Measurements from ENCODE around the gene PMP22. TPM values are rescaled to one million over a fixed set of nuclear protein-coding genes. Genes with fewer than 3 reads are reported as not detected.
"Not testable (repeated sequence)": the region's sequence is repeated elsewhere in the genome, so short reads cannot be mapped to it uniquely, and the experiment has no call there.

Gene PMP22
- total RNA-seq, 2 experiments from 2014 or later = 0.12 TPM; not detected in 1

- H3K27ac Mint-ChIP-seq = no peak overlapping the region
- H3K4me1 Mint-ChIP-seq (ENCODE audit: low read depth) = no peaks in the 10 kb centered on the region
- intact Hi-C loops (cut with micrococcal nuclease) = no loop called here
- H3K36me3 Mint-ChIP-seq (ENCODE audit: low read depth) = no peaks in the 10 kb centered on the region
- no peak for DNase-seq
- no peaks in the 10 kb centered on the region for H3K9me3 Mint-ChIP-seq
- CTCF ChIA-PET = no interaction called here
- peaks cover 5% of the 10 kb centered on the region for H3K27me3 Mint-ChIP-seq (ENCODE audit: low read depth)
- H3K4me3 Mint-ChIP-seq = no peak overlapping the region
These were observed 44.3 kb downstream of the PMP22 start for GRCh38 chr17:15220785-15221184.

- Mint-ChIP-seq H3K27me3 (ENCODE audit: low read depth) (peaks cover 7% of the 10 kb centered on the region), H3K36me3 (ENCODE audit: low read depth) (no peaks in the 10 kb centered on the region), H3K4me3 (no peak overlapping the region), H3K9me3 (no peaks in the 10 kb centered on the region), H3K27ac (no peak overlapping the region), H3K4me1 (ENCODE audit: low read depth) (no peaks in the 10 kb centered on the region)
- DNase-seq = no peak
- CTCF ChIA-PET = no interaction called here
- intact Hi-C loops (cut with micrococcal nuclease) = no loop called here
These were observed 48.6 kb downstream of the PMP22 start for GRCh38 chr17:15216481-15216880.

- no peaks in the 10 kb centered on the region for H3K9me3 Mint-ChIP-seq
- H3K27ac Mint-ChIP-seq = no peak overlapping the region
- intact Hi-C loops (cut with micrococcal nuclease) = loop anchor here (5.0 kb wide), 1 partner anchor 1876 kb away; no protein-coding TSS in a partner anchor
- no peaks in the 10 kb centered on the region for H3K36me3 Mint-ChIP-seq (ENCODE audit: low read depth)
- H3K4me3 Mint-ChIP-seq = no peak overlapping the region
- no peaks in the 10 kb centered on the region for H3K4me1 Mint-ChIP-seq (ENCODE audit: low read depth)
- CTCF ChIA-PET = interaction anchor here (0.6 kb wide), 1 partner anchor 38 kb away, joined by 3 read pairs; no protein-coding TSS in a partner anchor
- H3K27me3 Mint-ChIP-seq (ENCODE audit: low read depth) = peaks cover 7% of the 10 kb centered on the region
- peak; percentile 18 for DNase-seq
These were observed 51.6 kb downstream of the PMP22 start for GRCh38 chr17:15213381-15214087.

- Mint-ChIP-seq H3K36me3 (ENCODE audit: low read depth) (no peaks in the 10 kb centered on the region), H3K9me3 (no peaks in the 10 kb centered on the region), H3K27ac (no peak overlapping the region), H3K4me1 (ENCODE audit: low read depth) (no peaks in the 10 kb centered on the region), H3K27me3 (ENCODE audit: low read depth) (peaks cover 7% of the 10 kb centered on the region), H3K4me3 (no peak overlapping the region)
- CTCF ChIA-PET = no interaction called here
- DNase-seq = no peak
- intact Hi-C loops (cut with micrococcal nuclease) = loop anchor here (5.0 kb wide), 1 partner anchor 1873 kb away; no protein-coding TSS in a partner anchor
These were observed 54.9 kb downstream of the PMP22 start for GRCh38 chr17:15210247-15210646.

- H3K27me3 Mint-ChIP-seq (ENCODE audit: low read depth); H3K4me1 Mint-ChIP-seq (ENCODE audit: low read depth); DNase-seq; H3K36me3 Mint-ChIP-seq (ENCODE audit: low read depth); H3K4me3 Mint-ChIP-seq; H3K27ac Mint-ChIP-seq; CTCF ChIA-PET; intact Hi-C loops (cut with micrococcal nuclease): not testable (repeated sequence)
- peaks cover 13% of the 10 kb centered on the region for H3K9me3 Mint-ChIP-seq
These were observed 62.1 kb downstream of the PMP22 start for GRCh38 chr17:15203062-15203461.

GRCh38 chr17:15200574-15200973 lies 64.6 kb downstream of the PMP22 start:
- H3K27ac Mint-ChIP-seq = not testable (repeated sequence)

GRCh38 chr17:15197229-15197628 lies 67.9 kb downstream of the PMP22 start:
- Mint-ChIP-seq H3K27ac (no peak overlapping the region), H3K36me3 (ENCODE audit: low read depth) (peaks cover 2% of the 10 kb centered on the region)
- CTCF ChIA-PET = no interaction called here

More at GRCh38 chr17:15200574-15200973, 64.6 kb downstream of the PMP22 start:
- H3K4me1 Mint-ChIP-seq (ENCODE audit: low read depth); H3K4me3 Mint-ChIP-seq; H3K36me3 Mint-ChIP-seq (ENCODE audit: low read depth); H3K27me3 Mint-ChIP-seq (ENCODE audit: low read depth); CTCF ChIA-PET; DNase-seq; intact Hi-C loops (cut with micrococcal nuclease): not testable (repeated sequence)
- peaks cover 15% of the 10 kb centered on the region for H3K9me3 Mint-ChIP-seq

GRCh38 chr17:15194859-15195277 lies 70.3 kb downstream of the PMP22 start:
- CTCF ChIA-PET = no interaction called here
- intact Hi-C loops (cut with micrococcal nuclease) = no loop called here
- Mint-ChIP-seq H3K27me3 (ENCODE audit: low read depth) (peaks cover 13% of the 10 kb centered on the region), H3K27ac (no peak overlapping the region), H3K36me3 (ENCODE audit: low read depth) (peaks cover 2% of the 10 kb centered on the region), H3K4me1 (ENCODE audit: low read depth) (no peaks in the 10 kb centered on the region), H3K9me3 (peaks cover 6% of the 10 kb centered on the region), H3K4me3 (no peak overlapping the region)
- no peak for DNase-seq

More at GRCh38 chr17:15197229-15197628, 67.9 kb downstream of the PMP22 start:
- H3K4me1 Mint-ChIP-seq (ENCODE audit: low read depth) = no peaks in the 10 kb centered on the region
- DNase-seq = no peak
- no peak overlapping the region for H3K4me3 Mint-ChIP-seq
- peaks cover 11% of the 10 kb centered on the region for H3K27me3 Mint-ChIP-seq (ENCODE audit: low read depth)
- intact Hi-C loops (cut with micrococcal nuclease) = no loop called here
- H3K9me3 Mint-ChIP-seq = peaks cover 15% of the 10 kb centered on the region

GRCh38 chr17:15185625-15185991 lies 79.5 kb downstream of the PMP22 start:
- CTCF ChIA-PET = interaction anchor here (0.5 kb wide), 1 partner anchor 140 kb away, joined by 3 read pairs; no protein-coding TSS in a partner anchor
- Mint-ChIP-seq H3K27ac (no peak overlapping the region), H3K27me3 (ENCODE audit: low read depth) (peaks cover 10% of the 10 kb centered on the region), H3K36me3 (ENCODE audit: low read depth) (no peaks in the 10 kb centered on the region), H3K9me3 (no peaks in the 10 kb centered on the region), H3K4me3 (no peak overlapping the region), H3K4me1 (ENCODE audit: low read depth) (no peaks in the 10 kb centered on the region)
- DNase-seq = no peak
- intact Hi-C loops (cut with micrococcal nuclease) = no loop called here

GRCh38 chr17:15184872-15185624 lies 80.1 kb downstream of the PMP22 start:
- Mint-ChIP-seq H3K4me1 (ENCODE audit: low read depth) (no peaks in the 10 kb centered on the region), H3K4me3 (no peak overlapping the region), H3K36me3 (ENCODE audit: low read depth) (no peaks in the 10 kb centered on the region), H3K27me3 (ENCODE audit: low read depth) (peaks cover 10% of the 10 kb centered on the region), H3K9me3 (no peaks in the 10 kb centered on the region), H3K27ac (no peak overlapping the region)
- CTCF ChIA-PET = no interaction called here
- intact Hi-C loops (cut with micrococcal nuclease) = no loop called here
- DNase-seq = no peak

GRCh38 chr17:15181816-15182215 lies 83.3 kb downstream of the PMP22 start:
- CTCF ChIA-PET = no interaction called here
- no peaks in the 10 kb centered on the region for H3K36me3 Mint-ChIP-seq (ENCODE audit: low read depth)

GRCh38 chr17:15181333-15181732 lies 83.8 kb downstream of the PMP22 start:
- no peaks in the 10 kb centered on the region for H3K4me1 Mint-ChIP-seq (ENCODE audit: low read depth)
- CTCF ChIA-PET = no interaction called here
- H3K27ac Mint-ChIP-seq = no peak overlapping the region

More at GRCh38 chr17:15181816-15182215, 83.3 kb downstream of the PMP22 start:
- Mint-ChIP-seq H3K27ac (no peak overlapping the region), H3K4me1 (ENCODE audit: low read depth) (no peaks in the 10 kb centered on the region), H3K27me3 (ENCODE audit: low read depth) (peaks cover 10% of the 10 kb centered on the region), H3K9me3 (no peaks in the 10 kb centered on the region), H3K4me3 (no peak overlapping the region)
- no peak for DNase-seq
- intact Hi-C loops (cut with micrococcal nuclease) = no loop called here

GRCh38 chr17:15180121-15180561 lies 85.0 kb downstream of the PMP22 start:
- Mint-ChIP-seq H3K9me3 (no peaks in the 10 kb centered on the region), H3K27ac (no peak overlapping the region), H3K36me3 (ENCODE audit: low read depth) (no peaks in the 10 kb centered on the region), H3K27me3 (ENCODE audit: low read depth) (peaks cover 12% of the 10 kb centered on the region), H3K4me3 (no peak overlapping the region), H3K4me1 (ENCODE audit: low read depth) (no peaks in the 10 kb centered on the region)
- CTCF ChIA-PET = no interaction called here
- no peak for DNase-seq
- intact Hi-C loops (cut with micrococcal nuclease) = no loop called here

More at GRCh38 chr17:15181333-15181732, 83.8 kb downstream of the PMP22 start:
- H3K27me3 Mint-ChIP-seq (ENCODE audit: low read depth) = peaks cover 10% of the 10 kb centered on the region
- no peak overlapping the region for H3K4me3 Mint-ChIP-seq
- intact Hi-C loops (cut with micrococcal nuclease) = no loop called here
- no peaks in the 10 kb centered on the region for H3K9me3 Mint-ChIP-seq
- no peak for DNase-seq
- H3K36me3 Mint-ChIP-seq (ENCODE audit: low read depth) = no peaks in the 10 kb centered on the region
